Measurements from ENCODE around the gene DGKG. TPM values are rescaled to one million over a fixed set of nuclear protein-coding genes. Genes with fewer than 3 reads are reported as not detected.

DGKG gene
- total RNA-seq, 4 donors from 2014 or later, result 1.3 to 5.7 (median 2.3) TPM

- TF ChIP-seq CTCF (IDR thresholded peaks at IDR 0.05), result no peak
- no peak for TF ChIP-seq POLR2A (IDR thresholded peaks at IDR 0.05)
- no peak for TF ChIP-seq EP300 (IDR thresholded peaks at IDR 0.05)
- H3K4me1 ChIP-seq, result peaks cover 0 to 4% (median 0%) of the 10 kb centered on the region in 4 donors
- no peaks in the 10 kb centered on the region for H3K9me3 ChIP-seq
Observed at GRCh38 chr3:186180151-186180550, 181.9 kb downstream of the DGKG start.

DNA sequence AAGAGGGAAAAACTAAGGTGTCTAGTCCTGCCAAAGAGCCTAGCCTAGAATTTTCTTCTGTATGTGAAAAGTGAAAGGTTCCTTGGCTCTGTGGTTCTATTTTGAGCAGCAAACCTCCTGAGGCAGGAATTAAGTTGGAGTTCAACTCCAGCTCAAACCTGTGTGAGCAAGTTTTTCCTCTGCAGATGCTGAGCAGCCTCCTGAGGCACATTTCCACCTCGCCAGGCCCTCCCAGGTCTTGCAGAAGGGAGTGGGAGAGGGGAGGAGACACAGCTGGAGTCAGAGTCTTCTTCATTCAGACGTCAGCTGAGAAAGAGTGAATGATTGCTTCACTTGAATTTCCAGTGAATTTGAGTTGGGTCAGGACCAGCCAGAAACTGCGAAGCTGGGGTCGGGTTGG, 183.6 kb downstream of the DGKG start:
- Histone ChIP-seq H3K27me3 (no peaks in the 10 kb centered on the region), H3K36me3 (no peaks in the 10 kb centered on the region), H3K4me3 (no peak overlapping the region), H3K4me1 (peaks cover 0 to 4% (median 0%) of the 10 kb centered on the region in 4 donors), H3K9me3 (no peaks in the 10 kb centered on the region), H3K27ac (no peak overlapping the region)
- TF ChIP-seq POLR2A (IDR thresholded peaks at IDR 0.05) (no peak), CTCF (IDR thresholded peaks at IDR 0.05) (no peak), EP300 (IDR thresholded peaks at IDR 0.05) (no peak)
- no peak for DNase-seq (ENCODE audit: low spot score in 2 of 2)
- 68 to 75% methylated on average over 4 of the region's 4 CpGs for WGBS, 2 donors

More at GRCh38 chr3:186180151-186180550, 181.9 kb downstream of the DGKG start:
- Histone ChIP-seq H3K36me3 (no peaks in the 10 kb centered on the region), H3K4me3 (no peak overlapping the region), H3K27me3 (no peaks in the 10 kb centered on the region), H3K27ac (no peak overlapping the region)
- no peak for DNase-seq (ENCODE audit: low spot score in 2 of 2)
- WGBS, 2 donors, result 69 to 70% methylated on average over 5 of the region's 5 CpGs

DNA sequence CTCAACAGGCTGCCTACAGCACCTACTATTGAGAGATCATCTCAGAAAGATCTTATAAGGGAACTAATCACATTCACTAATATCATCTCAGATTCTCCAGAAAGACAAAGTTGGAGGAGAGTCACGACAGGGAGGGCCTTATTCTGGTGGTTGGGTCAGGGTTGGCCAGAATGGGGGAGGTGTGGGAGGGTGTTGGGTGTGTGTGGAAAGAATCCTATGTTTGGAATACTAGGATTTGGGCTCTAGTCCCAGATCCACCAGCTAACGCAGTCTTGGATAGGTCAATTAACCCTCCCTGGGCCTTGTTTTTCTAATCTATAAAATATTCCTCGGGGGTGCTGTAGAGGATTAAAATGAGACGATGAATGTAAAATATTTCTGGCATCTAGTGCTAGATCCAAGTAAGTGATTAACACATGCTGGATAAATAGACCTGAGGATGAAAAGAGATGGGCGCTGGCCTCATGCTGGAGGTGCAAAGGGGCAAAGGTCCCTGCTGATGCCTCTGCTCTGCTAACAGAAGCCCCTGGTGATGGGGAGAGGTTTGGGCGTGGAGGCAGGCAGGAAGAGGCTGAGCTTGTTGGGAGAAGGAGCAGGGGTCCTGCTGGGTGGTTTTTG, 185.6 kb downstream of the DGKG start:
- peaks cover 0 to 4% (median 0%) of the 10 kb centered on the region in 4 donors for H3K4me1 ChIP-seq
- H3K36me3 ChIP-seq, result no peaks in the 10 kb centered on the region
- no peak overlapping the region for H3K4me3 ChIP-seq
- DNase-seq (ENCODE audit: low spot score in 2 of 2), result no peak
- H3K27me3 ChIP-seq, result no peaks in the 10 kb centered on the region
- H3K9me3 ChIP-seq, result no peaks in the 10 kb centered on the region
- peak overlapping the region in 1 of 4 donors; percentile 38 for H3K27ac ChIP-seq
- 55 to 56% methylated on average over 6 of the region's 6 CpGs for WGBS, 2 donors
- TF ChIP-seq EP300 (IDR thresholded peaks at IDR 0.05), result no peak
- no peak for TF ChIP-seq POLR2A (IDR thresholded peaks at IDR 0.05)
- TF ChIP-seq CTCF (IDR thresholded peaks at IDR 0.05), result no peak

DNA sequence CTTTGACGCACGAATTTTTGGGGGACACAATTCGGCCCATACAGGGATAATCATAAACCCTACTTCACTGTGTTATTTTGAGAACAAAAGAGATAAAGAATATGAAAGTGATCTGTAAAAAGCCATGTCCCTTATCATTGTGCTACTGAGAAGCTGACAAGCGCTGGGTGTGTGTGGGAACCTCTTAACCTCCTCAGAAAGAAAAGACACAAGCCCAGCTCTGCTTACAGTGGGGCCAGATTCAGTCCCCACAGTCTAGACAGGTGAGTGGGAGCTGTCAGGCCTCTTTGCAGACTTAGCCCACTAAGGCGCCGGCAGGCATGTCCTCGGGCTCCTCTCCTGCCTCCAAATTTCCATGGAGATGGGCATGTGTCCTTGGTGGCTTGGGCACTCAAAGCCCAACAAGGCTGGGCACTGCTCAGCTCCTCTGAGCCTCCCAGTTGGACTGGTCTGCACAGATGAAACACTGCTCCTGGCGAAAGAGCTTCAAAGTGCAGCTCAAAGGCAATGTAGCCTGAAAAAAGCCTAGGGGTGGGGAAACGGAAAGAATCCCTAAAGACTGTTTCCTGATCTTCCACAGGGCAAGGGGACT, 188.7 kb downstream of the DGKG start:
- no peak for DNase-seq (ENCODE audit: low spot score in 2 of 2)
- WGBS, 2 donors, result 90 to 96% methylated on average over 9 of the region's 9 CpGs
- no peak for TF ChIP-seq EP300 (IDR thresholded peaks at IDR 0.05)
- no peak for TF ChIP-seq CTCF (IDR thresholded peaks at IDR 0.05)
- TF ChIP-seq POLR2A (IDR thresholded peaks at IDR 0.05), result no peak
- Histone ChIP-seq H3K4me1 (peaks cover 0 to 10% (median 0%) of the 10 kb centered on the region in 4 donors), H3K9me3 (no peaks in the 10 kb centered on the region), H3K4me3 (no peak overlapping the region), H3K36me3 (no peaks in the 10 kb centered on the region), H3K27ac (no peak overlapping the region), H3K27me3 (no peaks in the 10 kb centered on the region)

DNA sequence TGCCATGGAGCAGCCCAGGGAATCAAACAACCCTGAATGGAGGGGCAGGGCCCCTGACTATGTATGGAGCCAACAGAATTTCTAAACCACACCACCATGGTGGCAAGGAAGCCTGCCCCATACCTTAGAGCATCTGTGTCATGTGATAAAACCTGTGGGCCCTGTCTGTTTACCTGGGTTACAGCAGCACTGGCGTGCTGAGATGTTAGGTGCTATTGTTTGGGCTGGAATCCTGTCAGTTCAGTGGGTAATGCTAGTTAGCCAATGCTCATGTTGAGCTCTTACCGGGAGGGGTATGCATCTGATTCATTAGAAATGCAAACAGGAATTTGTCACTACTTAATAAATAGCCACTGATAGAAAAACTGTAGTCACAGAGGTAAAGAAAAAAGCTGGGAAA, 189.7 kb downstream of the DGKG start:
- Histone ChIP-seq H3K4me3 (no peak overlapping the region), H3K27me3 (no peaks in the 10 kb centered on the region), H3K4me1 (peaks cover 0 to 10% (median 0%) of the 10 kb centered on the region in 4 donors), H3K9me3 (no peaks in the 10 kb centered on the region), H3K27ac (no peak overlapping the region), H3K36me3 (no peaks in the 10 kb centered on the region)
- 60 to 94% methylated on average over 2 of the region's 2 CpGs for WGBS, 2 donors
- TF ChIP-seq POLR2A (IDR thresholded peaks at IDR 0.05) (no peak), EP300 (IDR thresholded peaks at IDR 0.05) (no peak), CTCF (IDR thresholded peaks at IDR 0.05) (no peak)
- no peak for DNase-seq (ENCODE audit: low spot score in 2 of 2)

All from tibial nerve (tissue), 4 donors.